ENCODE data around the gene FDXACB1.

The FDXACB1 gene

GRCh38 chr11:111878849-111879636 is at the start of gene FDXACB1, which contains the start of gene CFAP68:
TSS of gene FDXACB1 (minus strand) at chr11:111879165. CDS start at chr11:111879132, 33 bp downstream.
TSS of gene CFAP68 (plus strand) at chr11:111879541. CDS start at chr11:111879561, 20 bp downstream.
- DNase-seq: peak; percentile 94 to 95

- peak; percentile 97 to 98 for DNase-seq
Observed at GRCh38 chr11:111926505-111927391, 47.8 kb upstream of the FDXACB1 start.

DNA sequence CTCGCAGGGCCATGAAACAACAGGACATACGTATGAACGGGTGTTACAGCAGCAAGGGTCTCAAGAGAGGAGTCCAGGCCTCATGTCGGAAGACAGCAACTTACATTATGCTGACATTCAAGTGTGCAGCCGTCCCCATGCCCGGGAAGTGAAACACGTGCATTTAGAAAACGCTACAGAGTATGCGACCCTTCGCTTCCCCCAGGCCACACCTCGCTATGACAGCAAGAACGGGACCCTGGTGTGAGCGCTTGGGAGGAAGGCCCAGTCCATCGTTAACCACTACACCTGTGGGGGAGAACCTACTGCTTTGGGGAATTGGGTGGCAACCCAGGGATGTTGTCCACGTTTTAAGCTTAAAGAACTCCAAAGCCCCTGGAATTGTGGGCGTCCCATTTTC is 47.0 kb upstream of the FDXACB1 start:
- DNase-seq: no peak

GRCh38 chr11:111923951-111924350 is 45.0 kb upstream of the FDXACB1 start:
- no peak for DNase-seq

DNA sequence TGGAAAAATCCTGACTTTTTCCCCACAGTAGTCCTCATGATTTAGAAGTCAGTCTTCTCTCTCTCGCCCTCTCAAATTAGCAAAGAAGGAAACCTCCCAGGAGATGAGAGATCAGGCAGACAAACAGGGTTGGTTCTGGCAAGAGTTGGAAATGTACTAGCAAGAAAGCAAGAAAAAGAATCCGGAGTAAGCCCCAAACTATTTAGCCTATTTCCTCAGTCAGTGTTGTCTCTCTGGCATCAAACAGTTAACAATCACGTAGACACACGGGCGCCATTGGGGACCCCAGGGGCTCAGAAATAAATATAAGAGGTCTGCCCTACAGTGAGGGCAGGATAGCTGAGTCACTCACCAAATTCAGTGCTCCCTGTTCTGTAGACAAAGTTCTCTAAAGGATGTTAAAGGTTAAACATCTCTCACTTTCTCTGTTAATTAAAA is 44.4 kb upstream of the FDXACB1 start:
- DNase-seq: no peak

DNA sequence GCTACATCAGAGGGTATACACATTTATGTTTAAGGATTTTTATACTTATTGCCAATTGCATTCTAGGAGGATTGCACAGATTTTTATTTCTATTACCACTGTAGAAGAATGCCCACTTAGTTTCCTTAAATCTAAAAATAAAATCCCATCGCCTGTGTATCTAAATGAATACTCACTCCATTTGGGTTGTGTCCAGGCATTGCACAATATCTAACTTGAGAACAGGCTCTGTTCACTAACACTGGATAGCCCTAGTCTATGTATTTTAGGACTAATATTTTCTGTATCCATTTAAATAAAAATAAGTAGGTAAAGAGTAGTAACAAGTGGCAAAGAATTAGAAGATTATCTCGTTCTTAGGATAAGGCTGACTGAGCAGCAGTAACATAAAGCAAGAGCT is 43.8 kb upstream of the FDXACB1 start:
- DNase-seq: peak in 1 of 2 donors; percentile 47

DNA sequence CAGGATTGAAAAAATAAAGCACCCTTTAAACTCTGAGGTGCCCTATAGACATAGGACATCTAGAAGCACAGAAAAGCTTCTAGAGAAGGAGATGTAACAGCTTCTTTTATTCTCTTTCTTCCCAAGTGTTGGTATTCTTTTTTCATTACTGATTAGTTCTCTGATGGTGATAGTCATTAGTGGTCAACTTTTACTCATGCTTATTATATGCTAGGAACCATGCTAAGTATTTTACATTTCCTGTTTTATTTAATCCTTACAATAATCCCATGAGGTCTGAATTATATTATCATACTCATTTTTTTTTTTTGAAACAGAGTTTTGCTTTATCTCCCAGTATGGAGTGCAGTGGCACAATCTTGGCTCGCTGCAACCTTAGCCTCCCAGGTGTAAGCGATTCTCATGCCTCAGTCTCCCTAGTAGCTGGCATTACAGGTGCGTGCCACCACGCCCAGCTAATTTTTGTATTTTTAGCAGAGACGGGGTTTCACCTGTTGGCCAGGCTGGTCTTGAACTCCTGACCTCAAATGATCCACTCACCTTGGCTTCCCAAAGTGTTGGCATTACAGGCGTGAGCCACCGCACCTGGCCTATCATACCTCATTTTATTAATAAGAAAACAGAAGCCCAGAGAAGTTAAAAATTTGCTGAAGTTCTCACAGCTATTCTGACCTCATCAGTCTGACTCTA is 42.7 kb upstream of the FDXACB1 start:
- DNase-seq: no peak

- no peak for DNase-seq
Observed at GRCh38 chr11:111920908-111921307, 41.9 kb upstream of the FDXACB1 start.

DNA sequence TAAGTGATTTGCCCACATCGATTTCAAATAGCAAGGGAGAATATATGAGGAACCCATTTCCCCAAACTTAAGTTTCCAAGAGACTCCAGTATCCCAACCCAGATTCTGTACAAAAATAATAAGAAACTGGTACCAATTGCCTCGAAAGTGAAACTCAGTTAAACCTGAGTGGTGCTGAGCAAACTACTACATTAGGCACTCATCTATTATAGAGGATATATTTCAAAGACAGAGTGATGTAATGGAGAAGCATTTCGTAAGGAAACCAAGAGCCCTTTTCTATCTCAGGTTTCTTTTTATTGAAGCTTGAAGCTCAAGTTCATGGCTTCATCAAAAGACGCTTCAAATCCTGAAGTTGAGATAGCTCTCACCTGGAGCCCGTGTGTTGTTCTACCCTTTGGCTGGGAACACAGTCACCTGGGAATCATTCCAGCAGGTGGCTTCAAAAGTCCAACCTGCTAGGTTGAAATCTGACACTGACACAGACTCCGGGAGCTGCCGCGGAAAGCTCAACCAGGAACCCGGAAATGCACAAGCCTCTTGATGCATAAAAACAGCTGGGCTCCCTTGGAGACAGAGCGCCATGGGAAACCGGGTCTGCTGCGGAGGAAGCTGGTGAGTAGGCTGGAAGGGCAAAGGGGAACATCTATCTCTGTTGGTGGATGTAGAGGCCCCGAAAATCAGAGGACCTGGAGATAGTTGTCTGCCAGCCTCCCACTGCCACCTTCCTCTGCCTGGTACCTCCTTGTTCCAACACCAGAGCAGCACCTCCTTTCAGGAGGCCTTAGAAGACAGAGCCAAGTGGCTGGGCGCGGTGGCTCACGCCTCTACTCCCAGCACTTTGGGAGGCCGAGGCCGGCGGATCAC is 39.7 kb upstream of the FDXACB1 start, which contains the start of gene C11orf52:
C11orf52 (plus strand) TSS at position 524 of the 867 bp plus-strand sequence; CDS start at position 584, 60 bp downstream.
- DNase-seq: no peak

DNA sequence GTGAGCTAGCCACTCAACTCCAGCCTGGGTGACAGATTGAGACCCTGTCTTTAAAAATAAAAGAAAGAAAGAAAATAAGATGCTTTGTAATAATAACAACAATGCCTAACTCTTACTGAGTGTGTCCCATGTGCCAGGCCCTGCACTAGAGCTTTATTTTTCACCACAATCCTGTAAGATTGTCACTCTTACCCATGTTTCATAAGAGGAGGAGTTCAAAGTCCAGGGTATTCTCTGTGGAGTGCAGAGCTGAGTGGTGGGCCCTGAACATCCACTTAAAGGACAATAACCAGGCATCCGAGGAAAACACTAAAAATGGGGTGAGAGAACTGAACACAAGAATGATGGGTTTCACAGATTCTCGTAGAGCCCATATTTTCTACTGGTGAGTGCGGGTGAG is 38.8 kb upstream of the FDXACB1 start:
- DNase-seq: no peak

DNA sequence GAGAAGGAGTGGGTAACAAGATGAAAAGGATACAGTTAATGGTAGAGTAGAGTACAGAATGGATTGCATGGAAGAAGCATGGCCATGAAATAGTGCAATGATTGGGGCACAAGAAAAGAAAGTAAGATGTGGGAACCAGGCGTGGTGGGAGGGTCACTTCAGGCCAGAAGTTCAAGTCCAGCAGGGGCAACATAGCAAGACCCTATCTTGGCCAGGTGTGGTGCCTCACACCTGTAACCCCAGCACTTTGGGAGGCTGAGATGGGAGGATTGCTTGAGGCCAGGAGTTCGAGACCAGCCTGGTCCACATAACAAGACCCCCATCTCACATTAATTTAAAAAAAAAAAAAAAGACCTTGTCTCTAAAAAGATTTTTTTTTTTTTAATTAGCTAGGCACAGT is 38.3 kb upstream of the FDXACB1 start:
- no peak for DNase-seq

GRCh38 chr11:111916768-111917167 is 37.8 kb upstream of the FDXACB1 start:
- DNase-seq: no peak

GRCh38 chr11:111913997-111914396 is 35.0 kb upstream of the FDXACB1 start:
- DNase-seq: peak; percentile 83 to 85

GRCh38 chr11:111913031-111913861 is 34.3 kb upstream of the FDXACB1 start:
- peak in 1 of 2 donors; percentile 43 for DNase-seq

DNA sequence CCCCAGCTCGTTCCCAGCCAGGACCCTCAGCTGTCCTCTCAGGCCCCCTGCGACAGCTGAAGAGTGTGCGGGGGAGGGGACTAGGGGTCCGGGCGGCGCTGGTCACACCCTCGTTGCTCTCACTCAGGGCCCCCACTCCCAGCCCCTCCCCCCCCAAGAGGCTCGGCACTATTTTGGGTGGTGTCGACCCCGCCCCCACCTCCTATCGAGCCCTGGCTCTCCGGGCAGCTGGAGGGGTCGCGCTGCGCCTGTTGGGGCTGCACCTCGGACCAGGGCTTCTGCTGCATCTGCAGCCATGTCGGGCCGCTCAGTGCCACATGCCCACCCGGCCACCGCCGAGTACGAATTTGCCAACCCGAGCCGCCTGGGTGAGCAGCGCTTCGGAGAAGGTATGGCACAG is 33.6 kb upstream of the FDXACB1 start, which contains the start of gene HSPB2:
HSPB2 (plus strand) TSS at position 200 of the 400 bp plus-strand sequence; CDS start at position 296, 96 bp downstream.
- DNase-seq: peak in 1 of 2 donors; percentile 61

GRCh38 chr11:111911563-111912401 is 32.8 kb upstream of the FDXACB1 start, which contains the start of gene CRYAB:
TSS of gene CRYAB (minus strand) at chr11:111911770. CDS start at chr11:111911724, 46 bp downstream.
- peak; percentile 93 to 94 for DNase-seq

GRCh38 chr11:111910676-111911562 is 32.0 kb upstream of the FDXACB1 start:
- peak; percentile 81 to 92 for DNase-seq

DNA sequence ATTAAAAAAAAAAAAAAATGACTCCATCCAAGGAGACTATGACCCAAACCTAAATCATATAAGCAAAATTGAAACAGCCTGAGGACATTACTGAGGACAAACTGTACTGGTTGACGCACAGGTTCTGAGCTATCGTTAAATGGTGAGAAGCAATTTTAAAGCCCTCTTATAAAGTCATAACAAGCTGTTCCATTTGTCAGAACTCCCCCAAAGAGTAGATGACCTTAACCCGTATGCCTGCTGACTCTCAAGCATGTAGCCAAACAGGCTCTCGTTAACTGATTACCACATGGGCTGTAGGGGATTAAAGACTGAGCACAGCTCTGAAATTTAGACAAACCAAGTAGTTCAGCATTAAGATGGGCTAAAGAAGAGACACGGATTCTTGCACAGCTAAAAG is 30.4 kb upstream of the FDXACB1 start:
- DNase-seq: no peak
